GM19025 (cell line): ENCODE results near the gene FLVCR2.
"Not testable (repeated sequence)": the region's sequence is repeated elsewhere in the genome, so short reads cannot be mapped to it uniquely, and the experiment has no call there.

Experiments used
- ATAC-seq: cut with Tn5 transposase; IDR thresholded peaks from one replicate; pipeline ENCODE4 v1.9.1; 2021; ENCODE audit warnings: mild to moderate bottlenecking, low read depth, moderate library complexity; ENCODE audit not compliant: unreplicated experiment

FLVCR2 gene

GRCh38 chr14:75589931-75590330 is 11.5 kb downstream of the FLVCR2 start:
- no peak for ATAC-seq

GRCh38 chr14:75591331-75591946 is 13.0 kb downstream of the FLVCR2 start:
- ATAC-seq: no peak

GRCh38 chr14:75591987-75592575 is 13.7 kb downstream of the FLVCR2 start:
- ATAC-seq: no peak

GRCh38 chr14:75595226-75595625 is 16.8 kb downstream of the FLVCR2 start:
- ATAC-seq: no peak

- ATAC-seq: no peak
These were observed 18.7 kb downstream of the FLVCR2 start for GRCh38 chr14:75597149-75597548.

- ATAC-seq: not testable (repeated sequence)
These were observed 21.7 kb downstream of the FLVCR2 start for GRCh38 chr14:75600100-75600499.

GRCh38 chr14:75601061-75601460 is 22.6 kb downstream of the FLVCR2 start:
- ATAC-seq: not testable (repeated sequence)

GRCh38 chr14:75602503-75602902 is 24.1 kb downstream of the FLVCR2 start:
- no peak for ATAC-seq

- ATAC-seq: no peak
These were observed 26.8 kb downstream of the FLVCR2 start for GRCh38 chr14:75604979-75605851.

GRCh38 chr14:75605916-75606315 is 27.5 kb downstream of the FLVCR2 start:
- ATAC-seq: no peak

- ATAC-seq: no peak
These were observed 28.6 kb downstream of the FLVCR2 start for GRCh38 chr14:75607044-75607443.

GRCh38 chr14:75607842-75608640 is 29.6 kb downstream of the FLVCR2 start:
- no peak for ATAC-seq

GRCh38 chr14:75609116-75609515 is 30.7 kb downstream of the FLVCR2 start:
- ATAC-seq: no peak

- no peak for ATAC-seq
These were observed 31.4 kb downstream of the FLVCR2 start for GRCh38 chr14:75609606-75610475.

GRCh38 chr14:75610834-75611233 is 32.4 kb downstream of the FLVCR2 start:
- no peak for ATAC-seq

GRCh38 chr14:75612157-75612556 is 33.7 kb downstream of the FLVCR2 start:
- no peak for ATAC-seq

GRCh38 chr14:75614179-75614578 is 35.8 kb downstream of the FLVCR2 start:
- no peak for ATAC-seq

- no peak for ATAC-seq
These were observed 36.8 kb downstream of the FLVCR2 start for GRCh38 chr14:75615200-75615599.

GRCh38 chr14:75619548-75619947 is 41.1 kb downstream of the FLVCR2 start:
- no peak for ATAC-seq

- no peak for ATAC-seq
These were observed 46.6 kb downstream of the FLVCR2 start for GRCh38 chr14:75625034-75625433.
